NCI-H1092 (cell line): ENCODE results near the gene UFD1.

ENCODE experiments used
- DNase-seq: peaks from one replicate; lab custom pipeline; 2025; lab: John Stamatoyannopoulos, UW

The UFD1 gene

GRCh38 chr22:19424186-19424500 lies 54.9 kb downstream of the UFD1 start:
- no peak for DNase-seq

GRCh38 chr22:19422440-19423301 lies 56.3 kb downstream of the UFD1 start:
- no peak for DNase-seq

GRCh38 chr22:19420321-19420720 lies 58.7 kb downstream of the UFD1 start:
- DNase-seq = no peak

- DNase-seq = no peak
Measured at GRCh38 chr22:19419464-19420178, 59.4 kb downstream of the UFD1 start.

GRCh38 chr22:19419086-19419463 lies 59.9 kb downstream of the UFD1 start:
- no peak for DNase-seq

GRCh38 chr22:19412923-19413322 lies 66.1 kb downstream of the UFD1 start:
- DNase-seq = no peak

GRCh38 chr22:19412478-19412877 lies 66.5 kb downstream of the UFD1 start:
- DNase-seq = no peak

- DNase-seq = no peak
Measured at GRCh38 chr22:19411690-19412045, 67.3 kb downstream of the UFD1 start.

GRCh38 chr22:19410941-19411689 lies 67.9 kb downstream of the UFD1 start:
- no peak for DNase-seq

GRCh38 chr22:19407649-19408606 lies 71.1 kb downstream of the UFD1 start:
- DNase-seq = no peak

- DNase-seq = no peak
Measured at GRCh38 chr22:19406846-19407245, 72.1 kb downstream of the UFD1 start.

- no peak for DNase-seq
Measured at GRCh38 chr22:19406281-19406811, 72.6 kb downstream of the UFD1 start.

GRCh38 chr22:19405652-19406051 lies 73.3 kb downstream of the UFD1 start:
- no peak for DNase-seq

GRCh38 chr22:19405133-19405532 lies 73.9 kb downstream of the UFD1 start:
- no peak for DNase-seq

- DNase-seq = no peak
Measured at GRCh38 chr22:19404676-19405075, 74.3 kb downstream of the UFD1 start.

- no peak for DNase-seq
Measured at GRCh38 chr22:19402642-19403191, 76.3 kb downstream of the UFD1 start.

- no peak for DNase-seq
Measured at GRCh38 chr22:19401483-19401882, 77.5 kb downstream of the UFD1 start.

GRCh38 chr22:19400881-19401280 lies 78.1 kb downstream of the UFD1 start:
- no peak for DNase-seq
